ENCODE data around the gene DUOX1.

DUOX1 gene

DNA sequence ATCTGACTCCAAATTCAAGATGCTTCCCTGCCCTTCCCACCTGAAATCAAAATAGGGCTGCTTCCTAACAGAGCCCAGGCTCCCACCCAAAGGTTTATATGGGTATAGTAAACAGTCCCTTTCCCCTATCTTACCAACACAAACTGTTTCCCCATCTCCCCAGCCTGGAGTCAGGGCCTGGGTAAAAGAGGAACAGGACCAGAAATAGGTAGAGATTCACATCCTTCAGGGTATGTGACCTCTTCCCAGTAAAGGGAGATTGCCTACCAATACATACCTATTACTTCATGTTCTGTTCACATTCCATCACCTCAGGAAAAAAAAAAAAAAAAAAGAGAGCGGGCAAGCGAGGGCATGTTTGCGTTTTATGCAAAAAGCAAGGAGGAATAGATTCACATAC is 67.7 kb downstream of the DUOX1 start:
- DNase-seq: no peak

DNA sequence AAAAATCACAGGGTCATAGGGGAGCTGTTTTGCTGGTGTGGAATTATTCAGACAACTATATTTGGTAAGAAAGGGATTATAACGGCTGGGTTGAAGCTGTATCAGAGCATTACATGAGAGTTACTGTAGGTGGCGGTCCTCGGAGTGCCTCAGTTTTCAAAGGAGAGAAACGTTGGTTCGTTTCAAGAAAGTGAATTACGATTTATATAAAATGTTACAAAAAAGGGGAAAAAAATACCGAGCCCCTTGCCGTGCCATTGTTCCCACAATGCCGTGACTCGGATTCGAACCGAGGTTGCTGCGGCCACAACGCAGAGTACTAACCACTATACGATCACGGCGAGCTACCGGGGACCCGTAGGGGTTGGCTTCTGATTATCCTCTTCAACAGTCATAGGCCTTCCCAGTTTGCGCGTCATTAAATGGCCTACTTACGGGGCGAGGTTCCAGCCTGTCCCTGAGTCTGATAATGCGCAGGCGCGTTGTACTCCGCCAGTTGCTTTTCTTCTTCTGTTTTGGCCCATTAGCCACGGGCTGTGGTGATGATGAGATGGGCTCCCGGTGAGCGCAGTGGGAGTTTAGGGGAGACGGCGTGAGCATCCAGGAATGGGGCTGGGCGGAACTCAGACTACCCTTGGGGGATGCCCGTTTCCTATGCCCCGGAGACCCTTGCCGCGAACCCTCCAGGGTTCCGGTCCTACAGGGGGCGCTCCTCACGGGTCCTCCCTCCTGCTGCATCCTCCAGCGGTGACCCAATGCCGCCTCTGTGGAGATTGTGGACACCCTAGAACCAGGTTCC is 68.7 kb downstream of the DUOX1 start:
- DNase-seq: peak; percentile 98 to 99

DNA sequence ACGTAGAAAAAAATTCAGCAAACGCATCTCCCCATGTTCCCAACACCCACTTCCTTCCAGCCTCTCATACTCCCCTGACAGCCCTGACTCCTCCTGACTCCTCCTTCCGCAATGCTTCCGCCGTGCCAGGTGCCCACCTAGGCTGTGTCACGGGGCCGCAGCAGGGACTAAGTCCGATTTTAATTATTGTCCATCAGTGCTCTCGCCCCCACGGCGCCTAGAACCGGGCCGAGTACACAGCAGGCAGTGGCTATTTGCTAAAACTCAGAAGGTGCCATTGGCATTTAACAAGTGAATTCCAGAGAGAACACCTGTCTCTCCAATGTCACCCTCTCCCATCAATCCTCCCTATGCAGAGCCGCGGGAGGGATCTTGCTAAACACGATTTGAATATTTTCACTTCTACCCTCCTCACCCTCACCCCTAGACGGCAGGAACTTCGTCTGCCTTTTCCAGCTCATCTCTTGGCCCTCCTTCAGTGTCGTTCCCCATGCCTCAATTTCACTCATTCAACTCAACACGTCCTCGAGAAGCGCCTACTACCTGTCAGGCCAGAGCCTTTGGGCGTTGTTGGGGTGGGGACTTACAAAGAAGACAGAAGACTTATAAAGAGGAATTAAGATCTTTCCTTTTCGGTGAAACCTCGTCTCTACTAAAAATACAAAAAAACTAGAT is 69.5 kb downstream of the DUOX1 start:
- peak; percentile 47 to 50 for DNase-seq

DNA sequence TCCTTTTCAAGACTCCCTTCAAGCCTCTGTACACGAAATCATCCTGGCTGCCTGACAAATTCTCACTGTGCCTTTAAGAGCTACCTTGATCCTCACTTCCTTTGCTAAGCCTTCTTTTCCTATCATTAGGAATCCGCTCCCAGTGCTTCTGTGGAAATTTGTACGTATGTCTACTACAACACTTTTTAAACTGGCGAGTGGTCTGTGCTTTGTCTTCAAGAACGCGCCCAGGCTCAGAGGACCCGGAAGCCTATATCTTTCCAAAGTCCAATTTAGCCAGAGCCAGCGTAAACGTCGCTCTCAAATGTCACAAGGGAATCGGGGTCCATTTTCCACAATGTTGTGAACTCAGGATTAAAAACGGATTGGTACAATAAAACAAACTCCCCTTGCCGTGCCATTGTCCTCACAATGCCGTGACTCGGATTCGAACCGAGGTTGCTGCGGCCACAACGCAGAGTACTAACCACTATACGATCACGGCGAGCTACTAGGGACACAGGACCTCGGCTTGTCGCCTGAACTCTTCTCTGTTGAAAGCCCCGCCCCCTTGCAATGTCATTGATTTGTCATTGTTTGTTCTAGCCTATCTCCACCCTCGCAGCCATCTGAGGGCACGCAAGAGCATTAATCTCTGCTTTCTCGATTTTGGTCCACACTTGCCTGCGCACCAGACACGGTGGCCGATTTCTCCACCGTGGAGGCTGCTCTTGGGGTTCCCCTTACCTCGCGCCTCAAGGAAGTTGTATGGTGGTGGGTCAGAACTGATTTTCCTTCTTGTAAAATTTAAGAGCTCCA is 70.4 kb downstream of the DUOX1 start:
- DNase-seq: peak; percentile 97 to 98

DNA sequence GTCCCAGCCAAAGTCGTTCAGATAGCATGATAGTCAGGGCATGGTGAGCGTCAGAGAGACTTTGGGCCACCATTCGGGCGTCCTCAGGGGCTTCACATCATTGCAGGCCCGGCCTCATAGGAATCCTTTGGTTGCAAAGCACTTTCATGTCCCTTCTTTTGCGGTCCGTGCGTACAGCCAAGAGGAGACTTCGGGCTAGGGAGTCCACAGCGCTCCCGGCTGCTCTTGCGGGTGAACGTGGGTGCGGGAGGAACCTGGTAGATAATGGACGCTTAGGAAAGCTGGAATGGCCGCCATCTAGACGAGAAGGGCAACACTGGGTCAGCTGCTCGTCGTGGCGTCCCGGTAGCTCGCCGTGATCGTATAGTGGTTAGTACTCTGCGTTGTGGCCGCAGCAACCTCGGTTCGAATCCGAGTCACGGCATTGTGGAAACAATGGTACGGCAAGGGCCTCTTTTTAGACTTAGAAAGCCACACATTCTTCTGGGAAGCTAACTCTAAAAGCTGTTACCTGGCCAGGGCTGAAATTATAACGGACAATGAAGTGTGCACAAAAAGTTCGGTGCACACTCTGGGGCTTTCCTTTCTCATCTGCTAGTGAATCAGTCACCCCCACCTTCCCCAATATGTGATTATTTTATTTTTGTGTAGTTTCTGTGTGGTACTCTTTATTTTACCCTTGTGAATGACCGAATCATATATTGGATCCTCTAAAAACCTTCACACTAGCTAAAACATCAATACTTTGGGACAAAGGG is 71.2 kb downstream of the DUOX1 start:
- DNase-seq: peak; percentile 85

DNA sequence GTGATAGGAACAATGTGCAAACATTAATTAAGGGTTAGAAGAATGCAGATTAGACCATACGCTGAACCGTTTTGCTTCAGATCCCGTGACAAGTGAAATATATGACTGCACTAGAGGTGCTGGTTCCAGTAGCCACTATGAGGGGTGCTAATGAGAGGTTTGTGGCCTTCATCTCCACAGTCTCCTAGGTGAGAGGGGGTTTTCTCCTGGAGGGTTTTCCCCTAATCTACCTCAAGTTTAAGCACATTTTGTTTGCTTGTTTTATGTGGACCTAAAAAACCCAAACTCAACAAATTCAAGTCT is 71.7 kb downstream of the DUOX1 start:
- peak in 1 of 2 donors; percentile 41 for DNase-seq

DNA sequence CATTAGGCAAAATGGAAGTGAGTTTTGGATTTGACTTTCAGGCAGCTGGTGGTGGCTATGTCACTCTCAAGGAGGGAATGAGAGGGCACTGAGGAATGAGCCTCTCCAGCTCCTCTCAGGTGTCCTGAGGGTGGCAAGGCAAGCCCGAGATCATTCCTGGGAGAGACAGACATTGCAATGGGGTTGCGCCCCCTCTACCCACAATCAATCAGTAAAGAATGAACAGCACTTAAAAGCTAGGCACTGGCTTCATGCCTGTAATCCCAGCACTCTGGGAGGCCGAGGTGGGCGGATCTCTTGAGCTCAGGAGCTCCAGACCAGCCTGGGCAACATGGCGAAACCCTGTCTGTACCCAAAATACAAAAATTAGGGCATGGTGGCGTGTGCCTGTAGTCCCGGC is 72.1 kb downstream of the DUOX1 start:
- no peak for DNase-seq

DNA sequence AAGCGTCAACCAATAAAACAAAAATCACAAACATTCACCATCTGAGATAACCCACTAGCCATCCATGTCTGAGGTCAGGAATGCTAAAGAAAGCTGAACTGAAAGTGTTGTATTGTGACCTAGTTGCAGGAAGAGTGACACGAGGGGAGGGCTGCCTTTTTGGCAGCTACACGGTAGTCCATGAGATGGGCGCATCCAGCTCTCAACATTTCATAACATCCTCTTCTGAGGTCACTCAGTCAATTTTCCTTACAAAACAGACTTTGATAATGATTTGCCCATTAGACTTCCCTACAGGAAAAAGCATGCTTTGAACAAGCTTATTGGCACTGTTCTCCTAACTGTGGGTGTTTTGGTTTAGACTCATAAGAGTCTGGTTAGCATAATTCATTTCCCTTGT is 73.4 kb downstream of the DUOX1 start:
- DNase-seq: no peak

DNA sequence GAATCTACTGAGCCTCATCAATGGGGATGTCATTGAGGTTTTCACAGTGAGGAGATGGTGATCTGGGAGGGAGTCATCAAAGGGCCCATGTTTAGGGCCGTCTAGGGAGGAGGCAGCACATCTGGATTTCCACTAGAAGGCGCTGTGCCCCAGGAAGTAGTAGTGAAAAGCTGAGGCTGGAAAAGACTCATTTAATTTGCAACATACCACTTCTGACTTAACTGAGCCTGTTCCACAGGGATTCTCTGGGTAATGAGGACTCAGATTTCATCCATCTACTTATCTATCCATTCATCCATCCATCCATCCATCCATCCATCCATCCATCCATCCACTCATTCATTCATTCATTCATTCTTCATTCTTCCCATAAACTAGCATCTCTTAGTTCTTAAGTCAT is 75.4 kb downstream of the DUOX1 start:
- peak; percentile 61 to 68 for DNase-seq

DNA sequence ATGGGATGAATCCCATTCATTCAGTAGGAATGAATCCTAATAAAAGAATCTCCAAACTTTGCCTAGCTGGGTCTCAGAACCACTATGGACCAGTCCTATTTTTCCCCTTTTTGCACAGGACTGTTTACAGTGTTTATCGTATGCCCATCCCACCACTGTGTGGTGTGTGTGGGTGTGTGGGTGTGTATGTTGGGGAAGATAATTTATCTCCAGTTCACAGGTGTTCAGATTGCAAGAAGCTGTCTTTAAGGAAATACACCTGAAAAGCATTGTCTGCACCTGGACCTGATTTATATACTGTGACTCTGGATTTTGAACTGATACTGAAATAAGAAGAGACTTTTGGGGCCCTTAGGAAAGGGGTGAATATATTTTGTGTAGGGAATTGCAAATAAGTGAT is 82.7 kb downstream of the DUOX1 start:
- no peak for DNase-seq

All from CD4-positive, alpha-beta T cell treated with Interleukin-1 beta for 1 hour (primary cell).